GM18909 (cell line): ENCODE measurements around the gene SOAT1.
A peak's percentile ranks its signal among the peaks of the same experiment; 100 is the strongest.
"Not testable (repeated sequence)": the region's sequence is repeated elsewhere in the genome, so short reads cannot be mapped to it uniquely, and the experiment has no call there.

Source experiments
- ATAC-seq: cut with Tn5 transposase; IDR thresholded peaks from one replicate; pipeline ENCODE4 v1.9.1; 2021; ENCODE audit warnings: mild to moderate bottlenecking; ENCODE audit not compliant: unreplicated experiment, poor library complexity

Gene SOAT1

GRCh38 chr1:179342740-179343404 is 49.3 kb downstream of the SOAT1 start:
- no peak for ATAC-seq

DNA sequence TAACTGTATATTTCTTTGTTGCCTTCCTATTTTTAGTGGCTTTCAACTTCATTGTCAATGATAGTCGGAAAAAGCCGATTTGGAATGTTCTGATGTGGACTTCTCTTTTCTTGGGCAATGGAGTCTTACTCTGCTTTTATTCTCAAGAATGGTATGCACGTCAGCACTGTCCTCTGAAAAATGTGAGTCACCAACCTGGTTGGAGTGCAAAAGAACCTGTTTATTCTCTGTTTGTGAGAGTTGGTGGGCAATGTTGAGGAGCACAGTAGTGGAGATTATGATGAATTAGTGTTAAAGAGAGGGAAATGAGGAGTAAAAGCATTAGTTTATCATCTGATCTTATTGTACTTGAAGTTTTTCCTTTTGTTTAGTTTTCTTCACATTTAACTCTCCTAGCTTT is 57.7 kb downstream of the SOAT1 start:
- no peak for ATAC-seq

DNA sequence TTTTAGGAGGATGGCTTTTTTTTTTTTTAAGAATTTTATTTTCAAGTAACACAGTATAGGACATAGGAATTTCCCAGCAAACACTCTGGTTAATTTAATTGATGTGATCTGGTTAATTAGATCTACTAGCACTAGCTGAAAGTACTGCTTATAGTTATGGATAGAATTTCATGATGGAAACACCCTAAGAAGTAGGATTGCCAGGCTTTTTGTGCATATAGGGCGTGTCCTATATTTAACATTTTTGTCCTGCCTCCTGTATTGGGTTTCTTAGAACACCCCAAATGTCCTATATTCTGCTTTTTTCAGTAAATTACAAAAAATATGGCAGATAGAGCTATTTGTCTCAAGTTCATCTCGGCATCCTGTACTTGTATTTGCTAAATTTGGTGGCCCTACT is 58.6 kb downstream of the SOAT1 start:
- no peak for ATAC-seq

- ATAC-seq = no peak
Measured at GRCh38 chr1:179353546-179353945, 59.9 kb downstream of the SOAT1 start.

DNA sequence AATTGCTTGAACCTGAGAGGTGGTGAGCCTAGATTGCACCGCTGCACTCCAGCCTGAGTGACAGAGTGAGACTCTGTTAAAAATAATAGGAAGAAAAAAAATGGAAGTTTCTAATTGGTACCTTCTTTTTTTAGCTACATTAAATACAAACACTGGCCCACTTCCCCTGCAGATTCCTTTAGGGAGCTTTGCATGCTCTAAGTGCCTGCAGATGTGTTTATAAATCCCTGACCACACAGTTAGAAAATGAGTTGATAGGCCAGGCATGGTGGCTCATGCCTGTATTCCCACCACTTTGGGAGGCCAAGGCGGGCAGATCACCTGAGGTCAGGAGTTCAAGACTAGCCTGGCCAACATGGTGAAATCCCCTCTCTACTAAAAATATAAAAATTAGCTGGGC is 68.0 kb downstream of the SOAT1 start:
- not testable (repeated sequence) for ATAC-seq

DNA sequence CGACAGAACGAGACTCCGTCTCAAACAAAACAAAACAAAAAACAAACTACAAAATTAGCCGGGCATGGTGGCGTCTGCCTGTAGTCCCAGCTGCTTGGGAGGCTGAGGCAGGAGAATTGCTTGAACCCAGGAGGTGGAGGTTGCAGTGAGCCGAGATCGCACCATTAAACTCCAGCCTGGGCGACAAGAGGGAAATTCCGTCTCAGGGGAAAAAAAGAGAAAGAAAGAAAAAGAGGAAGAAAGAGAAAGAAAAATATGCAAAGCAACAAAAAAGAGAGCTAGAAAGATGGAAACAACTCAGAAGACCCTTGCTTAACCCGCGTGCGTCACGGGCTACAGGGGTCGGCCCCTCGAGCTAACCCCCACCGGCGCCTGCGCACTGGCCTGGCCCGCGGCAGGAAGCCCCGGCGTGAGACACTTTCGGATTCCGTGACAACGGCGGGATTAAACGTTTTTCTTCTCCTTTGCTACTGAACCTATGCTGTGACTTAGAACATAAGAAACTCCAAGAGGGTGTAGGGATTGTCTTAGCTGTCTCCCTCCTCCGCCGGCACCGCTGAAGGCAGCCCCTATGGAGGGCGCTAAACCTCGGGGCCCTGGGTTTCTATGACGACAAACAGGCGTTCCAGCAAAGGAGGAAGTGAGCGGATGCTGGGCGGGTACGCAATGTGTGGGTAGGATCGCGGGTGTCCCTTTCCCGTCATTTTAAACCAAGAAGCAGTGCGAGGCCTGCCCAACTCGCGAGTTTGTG is 71.9 kb downstream of the SOAT1 start, which contains the start of gene AXDND1:
TSS of gene AXDND1 (plus strand) at position 630 of the 751 bp plus-strand sequence. CDS start 539 bp downstream, outside the sequence.
- ATAC-seq = peak; percentile 97

DNA sequence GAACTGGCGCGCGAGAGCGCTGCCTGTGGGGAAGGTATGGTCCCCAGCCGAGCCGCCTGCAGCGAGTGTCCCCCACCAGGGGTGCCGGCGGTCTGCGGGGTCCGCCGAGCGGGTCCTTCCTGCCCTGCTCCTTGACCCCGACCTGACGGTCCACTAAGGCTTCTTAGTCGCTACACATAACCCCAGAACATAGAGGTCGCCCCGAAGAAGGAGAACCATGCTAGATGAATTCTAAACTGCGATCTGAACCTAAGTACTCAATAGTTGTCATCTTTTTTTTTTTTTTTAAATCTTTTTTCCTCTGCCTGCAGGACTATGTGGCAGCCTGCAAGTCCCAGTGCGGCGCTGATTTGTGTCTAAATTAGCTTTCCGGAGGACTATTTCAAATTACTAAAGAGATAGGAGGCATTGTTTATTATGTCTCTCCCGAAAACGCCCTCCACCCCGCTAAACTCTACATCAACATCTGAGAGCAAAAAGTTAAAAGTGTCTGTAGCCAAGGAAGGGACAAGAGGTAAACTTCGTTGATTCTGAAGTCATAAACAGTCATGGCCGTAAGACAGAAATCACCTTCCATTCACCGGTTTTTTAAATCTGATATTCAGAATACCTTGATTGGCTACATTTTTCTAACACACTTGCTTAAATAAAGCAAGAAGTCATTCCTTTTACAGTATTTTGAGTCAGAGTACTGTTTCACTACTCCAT is 72.7 kb downstream of the SOAT1 start:
- peak; percentile 35 for ATAC-seq

GRCh38 chr1:179369751-179370341 is 76.2 kb downstream of the SOAT1 start:
- no peak for ATAC-seq

GRCh38 chr1:179372160-179372559 is 78.6 kb downstream of the SOAT1 start:
- no peak for ATAC-seq

- no peak for ATAC-seq
Measured at GRCh38 chr1:179376223-179376622, 82.6 kb downstream of the SOAT1 start.

DNA sequence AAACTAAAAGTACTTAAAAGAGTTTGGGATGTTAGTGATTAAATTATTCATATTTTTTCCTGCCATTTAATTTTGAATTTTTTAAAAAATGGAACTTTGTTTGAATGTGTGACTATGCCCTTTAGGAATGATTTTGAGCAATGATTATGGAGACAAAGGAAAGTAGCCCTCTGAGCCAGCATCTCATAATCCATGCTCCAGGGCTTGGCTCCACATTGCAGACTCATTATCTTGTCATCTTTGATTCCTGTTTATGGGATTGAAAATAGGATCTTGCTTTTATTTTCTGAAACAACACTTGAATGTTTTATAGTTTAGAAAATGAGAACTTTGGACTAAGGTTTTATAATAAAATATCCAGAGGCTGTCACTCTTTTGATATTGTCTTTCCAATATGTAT is 86.7 kb downstream of the SOAT1 start:
- no peak for ATAC-seq

GRCh38 chr1:179384027-179384426 is 90.4 kb downstream of the SOAT1 start:
- ATAC-seq = no peak

DNA sequence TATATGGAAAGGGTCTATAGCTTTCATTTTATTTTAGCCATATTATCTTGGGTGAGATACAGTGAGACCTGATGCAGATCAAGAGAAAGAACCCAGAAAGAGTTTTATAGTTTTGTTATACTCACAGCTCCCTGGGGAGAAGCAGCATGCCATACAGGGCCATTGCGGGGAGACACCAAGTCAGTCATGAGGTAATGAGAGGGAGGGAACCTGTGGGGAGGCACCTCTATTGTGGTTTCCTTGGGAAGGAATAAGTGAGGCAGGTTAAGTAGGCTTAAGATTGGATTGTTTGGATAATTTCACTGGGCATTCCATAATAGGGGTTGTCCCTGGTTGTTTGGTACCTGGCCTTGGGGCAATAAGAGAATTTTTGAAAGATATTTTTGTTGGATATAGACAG is 91.9 kb downstream of the SOAT1 start:
- no peak for ATAC-seq

DNA sequence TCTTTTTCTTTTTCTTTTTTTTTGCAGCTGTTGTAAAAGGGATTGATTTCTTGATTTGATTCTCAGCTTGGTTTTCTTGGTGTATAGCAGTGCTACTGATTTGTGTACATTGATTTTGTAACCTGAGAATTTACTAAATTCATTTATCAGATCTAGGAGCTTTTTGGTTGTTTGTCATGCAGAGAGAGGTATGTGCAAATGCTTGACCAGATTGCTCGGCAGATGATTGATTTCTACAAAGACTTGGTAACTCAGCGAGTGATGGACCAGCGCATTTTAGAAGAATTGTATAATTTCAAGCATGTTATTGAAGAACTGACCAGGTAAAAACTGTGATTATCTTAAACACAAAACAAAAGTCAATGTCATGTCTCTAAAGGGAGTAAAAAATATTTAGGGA is 100.1 kb downstream of the SOAT1 start:
- no peak for ATAC-seq

- not testable (repeated sequence) for ATAC-seq
Measured at GRCh38 chr1:179399399-179399798, 105.8 kb downstream of the SOAT1 start.
